Neural cell (in vitro differentiated cells): ENCODE results near the gene NRN1. TPM values are rescaled to one million over a fixed set of nuclear protein-coding genes. Genes with fewer than 3 reads are reported as not detected.
"Not testable (repeated sequence)": the region's sequence is repeated elsewhere in the genome, so short reads cannot be mapped to it uniquely, and the experiment has no call there.

Experiments
- H2AFZ ChIP-seq: fragments of 200-600, 300-800 bp; sonication (generic), shearing (Covaris generic); 2 replicates; pipeline ENCODE4 v1.6.0; 2014; ENCODE audit warnings: low read depth, mild to moderate bottlenecking, antibody characterized with exemption, low read length, moderate library complexity
- H3F3A ChIP-seq: fragments of 200-600 bp; shearing (Covaris generic); 2 replicates; pipeline ENCODE4 v1.6.1; 2016; ENCODE audit warnings: mild to moderate bottlenecking, moderate library complexity, mixed read lengths, antibody characterized with exemption, low read length; ENCODE audit not compliant: insufficient read depth, poor library complexity, severe bottlenecking
- H3K27ac ChIP-seq: fragments of 200-600, 300-800 bp; sonication (generic), shearing (Covaris generic); 2 replicates; pipeline ENCODE4 v1.5.1; 2014; ENCODE audit warnings: mild to moderate bottlenecking, low read length, moderate library complexity
- H3K27me3 ChIP-seq: fragments of 300-800, 200-600 bp; sonication (generic), shearing (Covaris generic); 2 replicates; pipeline ENCODE4 v1.6.0; 2014; ENCODE audit warnings: mild to moderate bottlenecking, low read depth, low read length, moderate library complexity; ENCODE audit not compliant: insufficient read depth
- H3K36me3 ChIP-seq: fragments of 300-800, 200-600 bp; sonication (generic), shearing (Covaris generic); 2 replicates; pipeline ENCODE4 v1.5.1; 2014; ENCODE audit warnings: mild to moderate bottlenecking, antibody characterized with exemption, low read length, moderate library complexity; ENCODE audit not compliant: insufficient read depth
- H3K4me2 ChIP-seq: fragments of 300-800, 200-600 bp; sonication (generic), shearing (Covaris generic); 2 replicates; pipeline ENCODE4 v1.6.0; 2014; ENCODE audit warnings: mild to moderate bottlenecking, low read length
- H3K4me3 ChIP-seq: fragments of 300-800, 200-600 bp; sonication (generic), shearing (Covaris generic); 2 replicates; pipeline ENCODE4 v1.5.1; 2014; ENCODE audit warnings: mild to moderate bottlenecking, low read length, moderate library complexity
- H3K79me2 ChIP-seq: fragments of 200-600 bp; shearing (Covaris generic); replicated peaks from 2 replicates; pipeline ENCODE4 v1.6.0; 2014; ENCODE audit warnings: mild to moderate bottlenecking, low read length, moderate library complexity; ENCODE audit not compliant: insufficient read depth
- H3K9ac ChIP-seq: fragments of 300-800, 200-600 bp; sonication (generic), shearing (Covaris generic); 2 replicates; pipeline ENCODE4 v1.6.1; 2016; ENCODE audit warnings: mild to moderate bottlenecking, low read length, mixed read lengths
- H3K9me2 ChIP-seq: fragments of 200-600 bp; shearing (Covaris generic); 2 replicates; pipeline ENCODE4 v1.6.1; 2016; ENCODE audit warnings: mild to moderate bottlenecking, low read length, mixed read lengths; ENCODE audit not compliant: insufficient read depth
- H3K9me3 ChIP-seq: fragments of 200-600, 300-800 bp; sonication (generic), shearing (Covaris generic); 2 replicates; pipeline ENCODE4 v1.6.1; 2016; ENCODE audit warnings: mild to moderate bottlenecking, mixed run types, low read length, moderate library complexity, mixed read lengths
- H4K20me1 ChIP-seq: fragments of 200-600 bp; shearing (Covaris generic); 2 replicates; pipeline ENCODE4 v1.6.1; 2016; ENCODE audit warnings: mild to moderate bottlenecking, mixed run types; ENCODE audit not compliant: insufficient read depth
- CTCF ChIP-seq: fragments of 450-650 bp; IDR thresholded peaks from 2 replicates; pipeline ENCODE4 v1.5.1; 2014; ENCODE audit warnings: antibody characterized with exemption, mild to moderate bottlenecking, moderate library complexity; ENCODE audit not compliant: poor library complexity, severe bottlenecking
- EP300 ChIP-seq: fragments of 450-650 bp; conservative IDR thresholded peaks from 2 replicates; pipeline ENCODE4 v1.6.1; 2014; ENCODE audit warnings: antibody characterized with exemption, mild to moderate bottlenecking, moderate library complexity; ENCODE audit not compliant: poor library complexity, severe bottlenecking
- EZH2 ChIP-seq: fragments of 200-600, 300-800 bp; shearing (Covaris generic), sonication (generic); IDR thresholded peaks from 2 replicates; pipeline ENCODE4 v1.6.1; 2014; ENCODE audit warnings: antibody characterized with exemption, low read length, borderline replicate concordance, mild to moderate bottlenecking; ENCODE audit not compliant: insufficient read depth, poor library complexity, severe bottlenecking
- MXI1 ChIP-seq: fragments of 450-650 bp; conservative IDR thresholded peaks from 2 replicates; pipeline ENCODE4 v1.6.1; 2014; ENCODE audit warnings: antibody characterized with exemption, mild to moderate bottlenecking; ENCODE audit not compliant: poor library complexity, severe bottlenecking
- POLR2AphosphoS5 ChIP-seq: IDR thresholded peaks from 2 replicates; pipeline ENCODE4 v1.6.1; 2012
- RAD21 ChIP-seq: fragments of 450-650 bp; conservative IDR thresholded peaks from 2 replicates; pipeline ENCODE4 v1.6.1; 2014; ENCODE audit warnings: antibody characterized with exemption, mild to moderate bottlenecking, moderate library complexity
- REST ChIP-seq: IDR thresholded peaks from 2 replicates; pipeline ENCODE4 v1.6.1; 2012; ENCODE audit warnings: borderline replicate concordance
- SMC3 ChIP-seq: fragments of 450-650 bp; conservative IDR thresholded peaks from 2 replicates; pipeline ENCODE4 v1.6.1; 2014; ENCODE audit warnings: antibody characterized with exemption, mild to moderate bottlenecking, moderate library complexity; ENCODE audit not compliant: poor library complexity
- TAF1 ChIP-seq: IDR thresholded peaks from 2 replicates; pipeline ENCODE4 v1.6.1; 2012; ENCODE audit warnings: low read depth
- polyA plus RNA-seq: library from polyadenylated mRNA; depleted of rRNA; stranded (reverse); fragments of >200 nt; gene quantifications from 2 replicates; pipeline ENCODE4 v1.2.3, GENCODE V29; 2014

Gene NRN1
- polyA plus RNA-seq, 1 donor from 2014 or later, result 3.5 TPM

GRCh38 chr6:6024220-6024619, 17.5 kb upstream of the NRN1 start:
- no peak overlapping the region for H2AFZ ChIP-seq

GRCh38 chr6:6022841-6023240, 16.1 kb upstream of the NRN1 start:
- H3K9ac ChIP-seq, H3K27ac ChIP-seq, H3K79me2 ChIP-seq, H3K9me2 ChIP-seq, H3K4me3 ChIP-seq, H3K4me2 ChIP-seq, H3F3A ChIP-seq, H3K9me3 ChIP-seq, H3K27me3 ChIP-seq, H4K20me1 ChIP-seq, H3K36me3 ChIP-seq, H2AFZ ChIP-seq: not testable (repeated sequence)

More at GRCh38 chr6:6024220-6024619, 17.5 kb upstream of the NRN1 start:
- Histone ChIP-seq H3K9ac (no peak overlapping the region), H3F3A (no peaks in the 10 kb centered on the region), H3K27ac (no peak overlapping the region), H3K9me3 (no peaks in the 10 kb centered on the region), H4K20me1 (no peaks in the 10 kb centered on the region), H3K4me2 (no peak overlapping the region), H3K9me2 (no peaks in the 10 kb centered on the region), H3K36me3 (no peaks in the 10 kb centered on the region), H3K4me3 (no peak overlapping the region), H3K27me3 (no peaks in the 10 kb centered on the region), H3K79me2 (no peaks in the 10 kb centered on the region)
- no peak for TF ChIP-seq POLR2AphosphoS5
- no peak for TF ChIP-seq TAF1
- TF ChIP-seq CTCF, result no peak
- no peak for TF ChIP-seq RAD21
- no peak for TF ChIP-seq MXI1
- TF ChIP-seq REST, result no peak
- no peak for TF ChIP-seq EP300
- no peak for TF ChIP-seq SMC3
- no peak for TF ChIP-seq EZH2
